ENCODE measurements around the gene TUBA1B. TPM values are rescaled to one million over a fixed set of nuclear protein-coding genes. Genes with fewer than 3 reads are reported as not detected.

TUBA1B gene
- total and polyA plus RNA-seq, 4 donors: 125 to 1,268 (median 243) TPM

DNA sequence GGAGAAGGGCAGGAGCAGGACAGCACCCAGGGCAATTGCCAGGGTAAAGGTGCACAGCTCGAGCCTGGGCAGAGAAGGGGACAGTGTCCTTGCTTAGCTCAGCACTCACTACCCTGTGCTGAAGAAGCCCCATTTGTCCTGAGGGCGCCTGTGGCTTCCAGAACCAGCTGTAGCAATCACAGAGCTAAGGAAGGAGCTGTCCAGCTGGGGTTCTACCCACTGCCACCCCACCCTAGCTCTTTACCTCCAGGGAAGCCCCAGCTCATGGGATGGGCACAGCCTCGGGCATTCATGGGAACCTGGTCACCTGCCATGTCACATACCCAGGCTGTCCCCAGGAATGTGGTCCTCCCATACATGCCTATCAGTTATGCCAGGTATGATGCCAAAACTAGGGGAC, 26.4 kb downstream of the TUBA1B start (continued):
- TF ChIP-seq RXRA (IDR thresholded peaks at IDR 0.05): no peak

DNA sequence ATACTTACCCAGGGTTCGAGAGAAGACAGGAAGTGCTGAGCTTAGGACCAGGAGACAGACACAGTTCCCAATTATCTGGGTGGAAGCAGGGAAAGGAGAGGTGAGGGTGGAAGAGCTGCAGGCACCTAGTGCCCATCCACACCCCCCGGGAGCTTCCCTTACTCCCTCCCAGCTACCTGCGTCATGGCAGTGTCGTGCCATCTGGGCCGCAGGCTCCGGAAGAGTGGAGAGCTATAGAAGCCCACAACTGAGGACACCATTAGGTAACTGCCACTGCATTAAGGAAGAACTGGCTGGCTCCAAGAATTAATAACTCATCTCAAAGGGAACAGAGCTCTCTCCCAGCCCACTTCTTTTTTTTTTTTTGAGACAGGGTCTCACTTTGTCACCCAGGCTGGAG, 30.8 kb downstream of the TUBA1B start:
- WGBS: 94% methylated on average over 6 of the region's 6 CpGs
- no peak overlapping the region for H3K4me3 ChIP-seq (ENCODE audit: low read depth in 1 of 3, low read length in 3 of 3)
- no peaks in the 10 kb centered on the region for H3K9me3 ChIP-seq (ENCODE audit: control insufficient read depth in 4 of 4, low read length in 3 of 4)
- H3K4me1 ChIP-seq (ENCODE audit: control insufficient read depth in 4 of 4, insufficient read depth in 4 of 4, low read length in 3 of 4): no peaks in the 10 kb centered on the region
- no peaks in the 10 kb centered on the region for H3K27me3 ChIP-seq (ENCODE audit: control insufficient read depth in 4 of 4, insufficient read depth in 4 of 4, low read length in 3 of 4)
- peaks cover 11 to 54% (median 50%) of the 10 kb centered on the region in 4 donors for H3K36me3 ChIP-seq (ENCODE audit: control insufficient read depth in 4 of 4, insufficient read depth in 3 of 4, low read depth in 1 of 4, low read length in 3 of 4)
- H3K27ac ChIP-seq (ENCODE audit: low read depth in 1 of 2, low read length in 2 of 2): no peak overlapping the region
- no peak for TF ChIP-seq RXRA (IDR thresholded peaks at IDR 0.05)
- no peak for TF ChIP-seq REST (IDR thresholded peaks at IDR 0.05)
- TF ChIP-seq, protein P1, sequence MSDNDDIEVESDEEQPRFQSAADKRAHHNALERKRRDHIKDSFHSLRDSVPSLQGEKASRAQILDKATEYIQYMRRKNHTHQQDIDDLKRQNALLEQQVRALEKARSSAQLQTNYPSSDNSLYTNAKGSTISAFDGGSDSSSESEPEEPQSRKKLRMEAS (IDR thresholded peaks at IDR 0.05): no peak
- no peak for TF ChIP-seq FOXA1 (IDR thresholded peaks at IDR 0.05)
- TF ChIP-seq GABPA (IDR thresholded peaks at IDR 0.05 in 1 of 2, conservative IDR thresholded peaks at IDR 0.05 in 1 of 2): no peak
- no peak for TF ChIP-seq NR2F2 (IDR thresholded peaks at IDR 0.05)
- TF ChIP-seq TAF1 (conservative IDR thresholded peaks at IDR 0.05): no peak
- TF ChIP-seq FOXA2 (IDR thresholded peaks at IDR 0.05): no peak
- no peak for TF ChIP-seq SP1 (IDR thresholded peaks at IDR 0.05)
- TF ChIP-seq, protein P2, sequence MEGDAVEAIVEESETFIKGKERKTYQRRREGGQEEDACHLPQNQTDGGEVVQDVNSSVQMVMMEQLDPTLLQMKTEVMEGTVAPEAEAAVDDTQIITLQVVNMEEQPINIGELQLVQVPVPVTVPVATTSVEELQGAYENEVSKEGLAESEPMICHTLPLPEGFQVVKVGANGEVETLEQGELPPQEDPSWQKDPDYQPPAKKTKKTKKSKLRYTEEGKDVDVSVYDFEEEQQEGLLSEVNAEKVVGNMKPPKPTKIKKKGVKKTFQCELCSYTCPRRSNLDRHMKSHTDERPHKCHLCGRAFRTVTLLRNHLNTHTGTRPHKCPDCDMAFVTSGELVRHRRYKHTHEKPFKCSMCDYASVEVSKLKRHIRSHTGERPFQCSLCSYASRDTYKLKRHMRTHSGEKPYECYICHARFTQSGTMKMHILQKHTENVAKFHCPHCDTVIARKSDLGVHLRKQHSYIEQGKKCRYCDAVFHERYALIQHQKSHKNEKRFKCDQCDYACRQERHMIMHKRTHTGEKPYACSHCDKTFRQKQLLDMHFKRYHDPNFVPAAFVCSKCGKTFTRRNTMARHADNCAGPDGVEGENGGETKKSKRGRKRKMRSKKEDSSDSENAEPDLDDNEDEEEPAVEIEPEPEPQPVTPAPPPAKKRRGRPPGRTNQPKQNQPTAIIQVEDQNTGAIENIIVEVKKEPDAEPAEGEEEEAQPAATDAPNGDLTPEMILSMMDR (IDR thresholded peaks at IDR 0.05; ENCODE audit: low read depth, low read length, missing input control): no peak
- TF ChIP-seq ATF3 (IDR thresholded peaks at IDR 0.05): no peak
- no peak for TF ChIP-seq JUND (IDR thresholded peaks at IDR 0.05)
- no peak for TF ChIP-seq EGR1 (IDR thresholded peaks at IDR 0.05; ENCODE audit: low read depth in 2 of 2)
- no peak for TF ChIP-seq HNF4G (IDR thresholded peaks at IDR 0.05)
- TF ChIP-seq RAD21 (IDR thresholded peaks at IDR 0.05): no peak
- TF ChIP-seq YY1 (IDR thresholded peaks at IDR 0.05): no peak
- TF ChIP-seq HNF4A (conservative IDR thresholded peaks at IDR 0.05): no peak
- no peak for TF ChIP-seq ZBTB33 (IDR thresholded peaks at IDR 0.05)
- no peak for DNase-seq (ENCODE audit: low spot score)
- H3K9ac ChIP-seq (ENCODE audit: low read depth in 1 of 2, low read length in 2 of 2): no peak overlapping the region
